GM10248 (cell line): ENCODE results near the gene HLA-DOB.

Source experiments
- CTCF ChIA-PET: fragments of 300-600 bp; sonication (Branson Sonifier 250); formaldehyde crosslinking; extraction: SDS; loops from one replicate; lab custom pipeline; 2021; ENCODE audit warnings: antibody characterized with exemption; lab: Yijun Ruan, JAX
- POLR2A ChIA-PET: fragments of 350-650 bp; sonication (Branson Sonifier 250); formaldehyde crosslinking; extraction: SDS; loops from one replicate; lab custom pipeline; 2020; ENCODE audit warnings: antibody characterized with exemption; lab: Yijun Ruan, JAX
- DNase-seq: peaks from one replicate; pipeline ENCODE4 v3.0.0; 2012; ENCODE audit errors: extremely low spot score
- TF ChIP-seq, protein P1 (sequence below): IDR thresholded peaks from 2 replicates; pipeline ENCODE4 v1.5.1; 2012; ENCODE audit warnings: mild to moderate bottlenecking, low read depth; ENCODE audit errors: extremely low read depth, missing control alignments, control extremely low read depth

HLA-DOB gene

GRCh38 chr6:32840604-32841246 lies 23.9 kb upstream of the HLA-DOB start:
- POLR2A ChIA-PET, result interaction anchor here (1.2 to 3.5 kb wide), 3 partner anchors 11 to 131 kb away, joined by 3 to 32 read pairs (median 6); no protein-coding TSS in a partner anchor
- TF ChIP-seq, protein P1, sequence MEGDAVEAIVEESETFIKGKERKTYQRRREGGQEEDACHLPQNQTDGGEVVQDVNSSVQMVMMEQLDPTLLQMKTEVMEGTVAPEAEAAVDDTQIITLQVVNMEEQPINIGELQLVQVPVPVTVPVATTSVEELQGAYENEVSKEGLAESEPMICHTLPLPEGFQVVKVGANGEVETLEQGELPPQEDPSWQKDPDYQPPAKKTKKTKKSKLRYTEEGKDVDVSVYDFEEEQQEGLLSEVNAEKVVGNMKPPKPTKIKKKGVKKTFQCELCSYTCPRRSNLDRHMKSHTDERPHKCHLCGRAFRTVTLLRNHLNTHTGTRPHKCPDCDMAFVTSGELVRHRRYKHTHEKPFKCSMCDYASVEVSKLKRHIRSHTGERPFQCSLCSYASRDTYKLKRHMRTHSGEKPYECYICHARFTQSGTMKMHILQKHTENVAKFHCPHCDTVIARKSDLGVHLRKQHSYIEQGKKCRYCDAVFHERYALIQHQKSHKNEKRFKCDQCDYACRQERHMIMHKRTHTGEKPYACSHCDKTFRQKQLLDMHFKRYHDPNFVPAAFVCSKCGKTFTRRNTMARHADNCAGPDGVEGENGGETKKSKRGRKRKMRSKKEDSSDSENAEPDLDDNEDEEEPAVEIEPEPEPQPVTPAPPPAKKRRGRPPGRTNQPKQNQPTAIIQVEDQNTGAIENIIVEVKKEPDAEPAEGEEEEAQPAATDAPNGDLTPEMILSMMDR, result no peak
- CTCF ChIA-PET, result interaction anchor here (1.0 to 11.2 kb wide), 6 partner anchors 19 to 144 kb away, joined by 3 to 339 read pairs (median 28); partner anchors contain the start of genes HLA-DMA, PSMB9 and TAP1
- DNase-seq, result peak; percentile 35

- ChIA-PET POLR2A (interaction anchor here (0.6 to 3.5 kb wide), 9 partner anchors 14 to 133 kb away, joined by 3 to 37 read pairs (median 5); partner anchors contain the start of genes HLA-DMB, PSMB9 and TAP1), CTCF (interaction anchor here (0.7 to 11.2 kb wide), 29 partner anchors 8 to 440 kb away, joined by 3 to 339 read pairs (median 9); partner anchors contain the start of genes HLA-DMA, HLA-DMB, PSMB9 and TAP1)
- TF ChIP-seq, protein P1, result no peak
- DNase-seq, result no peak
These were observed 22.6 kb upstream of the HLA-DOB start for GRCh38 chr6:32839356-32839755.

GRCh38 chr6:32838114-32838958 lies 21.5 kb upstream of the HLA-DOB start, which contains the start of gene TAP2:
TSS of gene TAP2 (minus strand) at chr6:32838739. CDS start at chr6:32838233, 506 bp downstream.
- DNase-seq, result peak; percentile 94
- ChIA-PET CTCF (interaction anchor here (0.6 to 11.2 kb wide), 57 partner anchors 9 to 1240 kb away, joined by 3 to 339 read pairs (median 4); partner anchors contain the start of genes ATF6B, HLA-DMA, HLA-DMB and HLA-DOB), POLR2A (interaction anchor here (0.6 to 3.5 kb wide), 21 partner anchors 10 to 147 kb away, joined by 3 to 37 read pairs (median 4); partner anchors contain the start of genes HLA-DMA, HLA-DMB, PSMB9 and TAP1)
- TF ChIP-seq, protein P1, result peak; percentile 98

DNA sequence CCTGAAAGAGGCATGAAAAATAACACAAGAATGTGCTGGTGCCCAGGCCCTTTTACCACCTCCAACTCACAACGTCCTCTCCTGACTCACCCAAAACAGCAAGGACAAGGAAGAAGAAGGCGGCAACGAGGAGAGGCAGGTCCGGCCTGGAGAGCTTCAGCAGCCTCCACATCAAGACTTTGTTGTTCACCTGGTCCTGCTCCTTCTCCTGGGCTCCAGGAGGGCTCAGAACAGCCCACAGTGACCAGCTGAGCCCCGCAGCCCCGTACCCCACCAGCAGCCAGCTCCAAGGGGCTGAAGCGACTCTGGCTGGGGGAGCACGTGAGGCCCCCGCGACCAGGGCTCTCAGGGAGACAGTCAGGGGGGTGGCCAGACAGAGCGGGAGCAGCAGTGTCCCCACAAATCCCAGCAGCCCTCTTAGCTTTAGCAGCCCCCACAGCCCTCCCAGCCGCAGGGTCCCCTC lies 20.9 kb upstream of the HLA-DOB start:
- CTCF ChIA-PET, result interaction anchor here (0.8 to 11.2 kb wide), 30 partner anchors 10 to 1239 kb away, joined by 3 to 339 read pairs (median 10); partner anchors contain the start of genes HLA-DMA, HLA-DMB, PSMB9 and TAP1
- no peak for DNase-seq
- POLR2A ChIA-PET, result interaction anchor here (0.6 to 3.5 kb wide), 10 partner anchors 9 to 139 kb away, joined by 3 to 37 read pairs (median 4); partner anchors contain the start of genes HLA-DMA, PSMB9 and TAP1
- TF ChIP-seq, protein P1, result no peak

GRCh38 chr6:32836873-32837272 lies 20.1 kb upstream of the HLA-DOB start:
- ChIA-PET CTCF (interaction anchor here (5.2 to 11.2 kb wide), 2 partner anchors 23 to 148 kb away, joined by 34 to 339 read pairs; partner anchors contain the start of genes PSMB9 and TAP1), POLR2A (no interaction called here)
- TF ChIP-seq, protein P1, result no peak
- no peak for DNase-seq
